Smooth muscle cell (in vitro differentiated cells): ENCODE measurements around the gene ADGRB2. TPM values are rescaled to one million over a fixed set of nuclear protein-coding genes. Genes with fewer than 3 reads are reported as not detected.

Experiments
- DNase-seq: peaks from one replicate; lab custom pipeline; 2025; ENCODE audit not compliant: unreplicated experiment; lab: John Stamatoyannopoulos, UW
- H2AFZ ChIP-seq: fragments of 200-600 bp; sonication (generic); 2 replicates; pipeline ENCODE4 v1.6.0; 2016; ENCODE audit warnings: antibody characterized with exemption, low read depth, mild to moderate bottlenecking
- H3F3A ChIP-seq: fragments of 200-600 bp; sonication (generic); 2 replicates; pipeline ENCODE4 v1.6.0; 2017; ENCODE audit warnings: antibody characterized with exemption, low read depth
- H3K27ac ChIP-seq: fragments of 200-600 bp; sonication (generic); 2 replicates; pipeline ENCODE4 v1.5.1; 2016; ENCODE audit warnings: low read depth, mild to moderate bottlenecking
- H3K27me3 ChIP-seq: fragments of 200-600 bp; sonication (generic); 2 replicates; pipeline ENCODE4 v1.6.1; 2016; ENCODE audit warnings: low read depth, mild to moderate bottlenecking
- H3K36me3 ChIP-seq: fragments of 200-600 bp; sonication (generic); 2 replicates; pipeline ENCODE4 v1.5.1; 2016; ENCODE audit warnings: low read depth
- H3K4me1 ChIP-seq: fragments of 200-600 bp; sonication (generic); 2 replicates; pipeline ENCODE4 v1.5.1; 2016; ENCODE audit warnings: low read depth
- H3K4me2 ChIP-seq: fragments of 200-600 bp; sonication (generic); 2 replicates; pipeline ENCODE4 v1.6.0; 2016; ENCODE audit warnings: mild to moderate bottlenecking
- H3K4me3 ChIP-seq: fragments of 200-600 bp; sonication (generic); 2 replicates; pipeline ENCODE4 v1.5.1; 2016; ENCODE audit warnings: mild to moderate bottlenecking
- H3K79me2 ChIP-seq: fragments of 200-600 bp; sonication (generic); 2 replicates; pipeline ENCODE4 v1.6.0; 2016; ENCODE audit warnings: low read depth, mild to moderate bottlenecking
- H3K9ac ChIP-seq: fragments of 200-600 bp; sonication (generic); 2 replicates; pipeline ENCODE4 v1.6.0; 2016; ENCODE audit warnings: low read depth
- H3K9me3 ChIP-seq: fragments of 200-600 bp; sonication (generic); replicated peaks from 2 replicates; pipeline ENCODE4 v1.5.1; 2016; ENCODE audit warnings: low read depth
- H4K20me1 ChIP-seq: fragments of 200-600 bp; sonication (generic); 2 replicates; pipeline ENCODE4 v1.6.0; 2016; ENCODE audit warnings: low read depth
- WGBS: methylation state at CpG from one replicate; pipeline ENCODE4 v1.1.7; 2016; ENCODE audit warnings: low lambda C conversion rate; 5-methylcytosine and 5-hydroxymethylcytosine counted together
- polyA plus RNA-seq: library from polyadenylated mRNA; unstranded; fragments of >200 nt; fragmentation: Nextera tagmentation; extraction: Ambion mirVana; gene quantifications from 2 replicates; pipeline ENCODE4 v1.2.1, GENCODE V29; 2016
- total RNA-seq: library from RNA; depleted of rRNA; stranded (reverse); fragments of >200 nt; gene quantifications from 2 replicates; pipeline ENCODE4 v1.2.3, GENCODE V29; 2014
- TF ChIP-seq, protein P1 (sequence below): fragments of 200-600 bp; sonication (generic); IDR thresholded peaks from 2 replicates; pipeline ENCODE4 v1.5.1; 2017; ENCODE audit warnings: borderline replicate concordance, mild to moderate bottlenecking, antibody characterized with exemption; ENCODE audit not compliant: insufficient read depth, poor library complexity, severe bottlenecking

The ADGRB2 gene
- total and polyA plus RNA-seq, 2 experiments from 2014 or later = 8.8 to 9.4 TPM

DNA sequence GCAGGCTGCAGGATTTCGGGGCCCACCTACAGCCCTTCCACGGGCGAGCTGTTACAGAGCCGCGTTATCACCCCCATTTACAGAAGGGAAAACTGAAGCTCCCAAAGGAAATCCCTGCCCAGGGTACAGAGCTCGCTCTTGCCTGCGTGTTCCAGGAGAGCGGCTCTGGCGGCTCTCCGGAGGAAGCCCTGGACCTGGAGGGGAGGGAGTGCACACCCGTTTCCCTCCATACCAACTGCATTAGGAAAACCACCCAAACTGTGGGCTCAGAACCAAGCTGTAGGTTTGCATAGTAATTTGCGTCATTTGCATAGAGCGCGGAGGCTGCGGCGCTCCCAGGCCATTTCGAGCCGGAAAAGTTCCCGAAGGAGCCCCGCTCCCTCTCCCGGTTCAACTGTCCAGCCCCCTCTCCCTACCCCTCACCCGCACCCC is 24.7 kb upstream of the ADGRB2 start:
- WGBS = 3% methylated on average over 13 of the region's 22 CpGs
- no peaks in the 10 kb centered on the region for H3K79me2 ChIP-seq
- H4K20me1 ChIP-seq = no peaks in the 10 kb centered on the region
- H3K36me3 ChIP-seq = no peaks in the 10 kb centered on the region
- H3K9ac ChIP-seq = peak overlapping the region; percentile 80
- no peak for DNase-seq
- H3K4me2 ChIP-seq = peak overlapping the region; percentile 86
- H3K27ac ChIP-seq = peak overlapping the region; percentile 83
- H3K4me3 ChIP-seq = peak overlapping the region; percentile 65
- peak overlapping the region; percentile 28 for H2AFZ ChIP-seq
- no peaks in the 10 kb centered on the region for H3K27me3 ChIP-seq
- TF ChIP-seq, protein P1, sequence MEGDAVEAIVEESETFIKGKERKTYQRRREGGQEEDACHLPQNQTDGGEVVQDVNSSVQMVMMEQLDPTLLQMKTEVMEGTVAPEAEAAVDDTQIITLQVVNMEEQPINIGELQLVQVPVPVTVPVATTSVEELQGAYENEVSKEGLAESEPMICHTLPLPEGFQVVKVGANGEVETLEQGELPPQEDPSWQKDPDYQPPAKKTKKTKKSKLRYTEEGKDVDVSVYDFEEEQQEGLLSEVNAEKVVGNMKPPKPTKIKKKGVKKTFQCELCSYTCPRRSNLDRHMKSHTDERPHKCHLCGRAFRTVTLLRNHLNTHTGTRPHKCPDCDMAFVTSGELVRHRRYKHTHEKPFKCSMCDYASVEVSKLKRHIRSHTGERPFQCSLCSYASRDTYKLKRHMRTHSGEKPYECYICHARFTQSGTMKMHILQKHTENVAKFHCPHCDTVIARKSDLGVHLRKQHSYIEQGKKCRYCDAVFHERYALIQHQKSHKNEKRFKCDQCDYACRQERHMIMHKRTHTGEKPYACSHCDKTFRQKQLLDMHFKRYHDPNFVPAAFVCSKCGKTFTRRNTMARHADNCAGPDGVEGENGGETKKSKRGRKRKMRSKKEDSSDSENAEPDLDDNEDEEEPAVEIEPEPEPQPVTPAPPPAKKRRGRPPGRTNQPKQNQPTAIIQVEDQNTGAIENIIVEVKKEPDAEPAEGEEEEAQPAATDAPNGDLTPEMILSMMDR = no peak
- peaks cover 6% of the 10 kb centered on the region for H3K4me1 ChIP-seq
- peaks cover 11% of the 10 kb centered on the region for H3F3A ChIP-seq
- H3K9me3 ChIP-seq = no peaks in the 10 kb centered on the region

- H3K27ac ChIP-seq = peak overlapping the region; percentile 83
- no peaks in the 10 kb centered on the region for H4K20me1 ChIP-seq
- peak overlapping the region; percentile 65 for H3K4me3 ChIP-seq
- H3K9ac ChIP-seq = peak overlapping the region; percentile 80
- H3K9me3 ChIP-seq = no peaks in the 10 kb centered on the region
- TF ChIP-seq, protein P1 = no peak
- H3F3A ChIP-seq = peaks cover 11% of the 10 kb centered on the region
- H3K79me2 ChIP-seq = no peaks in the 10 kb centered on the region
- no peaks in the 10 kb centered on the region for H3K36me3 ChIP-seq
- H3K4me2 ChIP-seq = peak overlapping the region; percentile 86
- DNase-seq = peak; percentile 73
- 4% methylated on average over 37 of the region's 39 CpGs for WGBS
- H3K27me3 ChIP-seq = no peaks in the 10 kb centered on the region
- H3K4me1 ChIP-seq = peaks cover 6% of the 10 kb centered on the region
- peak overlapping the region; percentile 78 for H2AFZ ChIP-seq
These were observed 24.1 kb upstream of the ADGRB2 start for GRCh38 chr1:31788138-31788824.

GRCh38 chr1:31787786-31788137 is 23.6 kb upstream of the ADGRB2 start:
- WGBS = 50% methylated on average over 1 of the region's 1 CpG
- Histone ChIP-seq H4K20me1 (no peaks in the 10 kb centered on the region), H2AFZ (no peak overlapping the region), H3K4me3 (peak overlapping the region; percentile 65), H3K79me2 (no peaks in the 10 kb centered on the region), H3K27me3 (no peaks in the 10 kb centered on the region), H3K4me1 (peaks cover 9% of the 10 kb centered on the region), H3K4me2 (peak overlapping the region; percentile 86), H3K36me3 (no peaks in the 10 kb centered on the region), H3F3A (peaks cover 11% of the 10 kb centered on the region), H3K9ac (no peak overlapping the region), H3K9me3 (no peaks in the 10 kb centered on the region), H3K27ac (peak overlapping the region; percentile 83)
- TF ChIP-seq, protein P1 = no peak
- no peak for DNase-seq

GRCh38 chr1:31787261-31787660 is 23.1 kb upstream of the ADGRB2 start:
- TF ChIP-seq, protein P1 = no peak
- Histone ChIP-seq H3K9me3 (no peaks in the 10 kb centered on the region), H3K79me2 (no peaks in the 10 kb centered on the region), H3K4me3 (no peak overlapping the region), H3K27ac (no peak overlapping the region), H3K27me3 (no peaks in the 10 kb centered on the region), H3F3A (peaks cover 11% of the 10 kb centered on the region), H4K20me1 (no peaks in the 10 kb centered on the region), H2AFZ (no peak overlapping the region), H3K36me3 (no peaks in the 10 kb centered on the region), H3K4me1 (peaks cover 14% of the 10 kb centered on the region), H3K9ac (no peak overlapping the region), H3K4me2 (no peak overlapping the region)
- DNase-seq = no peak
- 96% methylated on average over 3 of the region's 3 CpGs for WGBS
